HCT116 (cell line): ENCODE data around the gene PHLDA1.
A peak's percentile ranks its signal among the peaks of the same experiment; 100 is the strongest.

Experiments
- CEBPB ChIP-seq: IDR thresholded peaks from 2 replicates; pipeline ENCODE4 v1.6.1; 2012; ENCODE audit warnings: low read depth
- CTCF ChIP-seq, 3 experiments: fragments of 200-600 bp in 1 of 3; sonication (generic) in 1 of 3; IDR thresholded peaks in 2 of 3; conservative IDR thresholded peaks in 1 of 3; 2 replicates each; pipeline ENCODE4 v1.5.1; 2012 to 2017; ENCODE audit warnings: low read depth in 2 of 3, low read length in 2 of 3, antibody characterized with exemption in 1 of 3, borderline replicate concordance in 1 of 3, control low read depth in 1 of 3, mild to moderate bottlenecking in 1 of 3, mixed read lengths in 1 of 3, mixed run types in 1 of 3, moderate library complexity in 1 of 3; ENCODE audit not compliant: insufficient read depth in 1 of 3
- ELF1 ChIP-seq: IDR thresholded peaks from 2 replicates; pipeline ENCODE4 v1.6.1; 2012; ENCODE audit warnings: low read depth, borderline replicate concordance
- EZH2phosphoT487 ChIP-seq: fragments of 200-600 bp; IDR thresholded peaks from 2 replicates; pipeline ENCODE4 v1.6.1; 2018; ENCODE audit warnings: antibody characterized with exemption, borderline replicate concordance
- POLR2A ChIP-seq: IDR thresholded peaks from 2 replicates; pipeline ENCODE4 v1.7.0; 2011; ENCODE audit warnings: borderline replicate concordance; ENCODE audit not compliant: insufficient read depth, insufficient read length; ENCODE audit errors: extremely low read depth
- POLR2AphosphoS5 ChIP-seq: IDR thresholded peaks from 2 replicates; pipeline ENCODE4 v1.6.1; 2011; ENCODE audit warnings: mild to moderate bottlenecking, low read depth, low read length, moderate library complexity
- REST ChIP-seq: IDR thresholded peaks from 2 replicates; pipeline ENCODE4 v1.6.1; 2012; ENCODE audit warnings: low read depth
- SIN3A ChIP-seq: IDR thresholded peaks from 2 replicates; pipeline ENCODE4 v1.6.1; 2012; ENCODE audit warnings: low read depth
- YY1 ChIP-seq: IDR thresholded peaks from 2 replicates; pipeline ENCODE4 v1.6.1; 2011; ENCODE audit warnings: low read length, low read depth, moderate library complexity, mild to moderate bottlenecking; ENCODE audit not compliant: insufficient replicate concordance; ENCODE audit errors: extremely low read depth

DNA sequence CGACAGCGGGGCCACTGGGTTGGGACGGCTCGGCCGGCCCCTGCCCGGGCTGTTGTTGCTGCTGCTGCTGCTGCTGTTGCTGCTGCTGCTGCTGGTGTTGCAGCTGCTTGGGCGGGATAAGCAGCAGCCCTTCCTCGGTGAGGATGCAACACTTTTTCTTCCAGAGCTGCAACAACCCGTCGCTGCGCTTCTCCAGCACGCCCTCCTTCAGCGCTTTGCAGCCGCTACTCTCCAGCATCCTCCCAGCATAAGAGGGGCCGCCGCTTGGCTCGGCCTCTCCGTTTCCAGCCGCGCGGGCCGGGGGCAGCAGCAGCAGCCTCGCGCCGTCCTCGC is 529 bp downstream of the PHLDA1 start:
- TF ChIP-seq POLR2AphosphoS5 = peak; percentile 68
- TF ChIP-seq EZH2phosphoT487 = no peak
- no peak for TF ChIP-seq CTCF (IDR thresholded peaks at IDR 0.05 in 2 of 3, conservative IDR thresholded peaks at IDR 0.05 in 1 of 3; ENCODE audit: borderline replicate concordance in 1 of 3, insufficient read depth in 1 of 3, low read depth in 2 of 3, low read length in 2 of 3)
- no peak for TF ChIP-seq SIN3A
- TF ChIP-seq POLR2A = no peak
- TF ChIP-seq YY1 = no peak
- TF ChIP-seq REST = no peak
- TF ChIP-seq ELF1 = no peak
- TF ChIP-seq CEBPB = 0 out of 2 replicates have a peak, but pooled peaks have one; percentile 14
